Natural killer cell (primary cell): ENCODE measurements around the gene CXCR1. TPM values are rescaled to one million over a fixed set of nuclear protein-coding genes. Genes with fewer than 3 reads are reported as not detected.
"Not testable (repeated sequence)": the region's sequence is repeated elsewhere in the genome, so short reads cannot be mapped to it uniquely, and the experiment has no call there.

Source experiments
- ATAC-seq, 3 donors: fragments of 150-1000 bp in 2 of 3; fragments of 200-7000 bp in 1 of 3; cut with Tn5 transposase; 1 replicate in 1 of 3; 2 replicates in 2 of 3; pipeline ENCODE4 v1.10.0; 2021; ENCODE audit warnings: mild to moderate bottlenecking in 2 of 3, moderate library complexity in 2 of 3
- DNase-seq, 2 donors: peaks; one replicate each; pipeline versions ENCODE4 v3.0.0 to v3.0.0-alpha.2; 2013 to 2021; ENCODE audit warnings: mixed read lengths in 1 of 2
- H3K27ac ChIP-seq: one replicate; pipeline ENCODE4 v1.5.1; 2013; ENCODE audit warnings: mild to moderate bottlenecking, low read length
- H3K27me3 ChIP-seq: one replicate; pipeline ENCODE4 v1.6.1; 2013; ENCODE audit warnings: low read length; ENCODE audit not compliant: control insufficient read depth, insufficient read depth
- H3K36me3 ChIP-seq: one replicate; pipeline ENCODE4 v1.6.1; 2013; ENCODE audit warnings: low read length; ENCODE audit not compliant: control insufficient read depth, insufficient read depth
- H3K4me1 ChIP-seq: one replicate; pipeline ENCODE4 v1.6.1; 2013; ENCODE audit warnings: low read length; ENCODE audit not compliant: control insufficient read depth, insufficient read depth
- H3K4me3 ChIP-seq: one replicate; pipeline ENCODE4 v1.5.1; 2013; ENCODE audit warnings: low read length
- H3K9me3 ChIP-seq: one replicate; pipeline ENCODE4 v1.6.1; 2013; ENCODE audit warnings: low read length; ENCODE audit not compliant: control insufficient read depth, insufficient read depth
- H3K27ac Mint-ChIP-seq, 2 donors: one replicate each; pipeline ENCODE4 v1.8.0; 2022; ENCODE audit warnings: mild to moderate bottlenecking in 2 of 2, mixed read lengths in 2 of 2, moderate library complexity in 1 of 2
- H3K27me3 Mint-ChIP-seq, 2 donors: one replicate each; pipeline ENCODE4 v1.8.0; 2022; ENCODE audit warnings: low read depth in 2 of 2, mixed read lengths in 2 of 2
- H3K36me3 Mint-ChIP-seq: one replicate; pipeline ENCODE4 v1.8.0; 2022; ENCODE audit warnings: mixed read lengths
- H3K4me1 Mint-ChIP-seq, 2 donors: one replicate each; pipeline ENCODE4 v1.8.0; 2022; ENCODE audit warnings: mixed read lengths in 2 of 2
- H3K4me3 Mint-ChIP-seq: one replicate; pipeline ENCODE4 v1.8.0; 2022; ENCODE audit warnings: mild to moderate bottlenecking, moderate library complexity, mixed read lengths
- H3K9me3 Mint-ChIP-seq, 2 donors: one replicate each; pipeline ENCODE4 v1.8.0; 2022; ENCODE audit warnings: mixed read lengths in 2 of 2
- WGBS: methylation state at CpG from one replicate; pipeline ENCODE4 v1.1.7; 2013; ENCODE audit warnings: missing lambda C conversion rate; ENCODE audit not compliant: insufficient coverage; 5-methylcytosine and 5-hydroxymethylcytosine counted together
- intact Hi-C: fragments of 100-400 bp; cut with micrococcal nuclease; formaldehyde crosslinking; loops from one replicate; pipeline ENCODE4 v1.14.2; 2022
- total RNA-seq, 4 donors: library from RNA; stranded (reverse); fragments of 120-200 nt in 1 of 4; gene quantifications; one replicate each; pipeline versions ENCODE4 v1.2.3 to v1.2.4, GENCODE V29; 2013 to 2022
- TF ChIP-seq, protein P1 (sequence below): fragments of 200-600 bp; IDR thresholded peaks from one replicate; pipeline ENCODE4 v1.8.0; 2022; ENCODE audit warnings: antibody characterized with exemption

Gene CXCR1
- total RNA-seq, 3 donors from 2014 or later (not counting 1 experiment from before 2014, with no cell fraction given): 9.1 to 19.2 (median 10.6) TPM

DNA sequence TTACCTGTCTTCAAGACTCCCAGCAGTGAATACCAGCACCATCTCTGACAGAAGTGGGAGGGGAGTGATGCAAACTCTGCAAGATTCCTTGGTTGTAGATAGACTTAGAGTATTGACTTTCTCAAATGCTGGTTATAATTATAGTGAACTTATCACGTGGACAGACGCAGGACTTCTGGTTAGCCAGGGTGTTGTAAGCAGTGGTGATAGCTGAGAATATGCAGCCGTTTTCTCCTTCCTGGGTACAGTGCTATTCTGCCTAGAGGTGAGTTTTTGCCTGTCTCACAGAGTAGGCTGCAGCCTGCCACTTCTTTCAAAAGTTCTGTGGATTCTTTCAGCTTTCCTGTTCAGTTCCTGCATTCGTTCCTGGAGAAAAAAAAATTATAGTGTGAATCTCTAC lies 41.7 kb downstream of the CXCR1 start:
- peak overlapping the region; percentile 61 for H3K27ac ChIP-seq
- H3K27me3 Mint-ChIP-seq: no peaks in the 10 kb centered on the region
- H3K36me3 Mint-ChIP-seq: peaks cover 10% of the 10 kb centered on the region
- no peaks in the 10 kb centered on the region for H3K27me3 ChIP-seq
- 23% methylated on average over 4 of the region's 4 CpGs for WGBS
- peaks cover 54% of the 10 kb centered on the region for H3K4me1 ChIP-seq
- H3K4me1 Mint-ChIP-seq: peaks cover 51 to 53% of the 10 kb centered on the region in 2 donors
- peak overlapping the region; percentile 90 to 93 for H3K27ac Mint-ChIP-seq
- peak; percentile 62 to 86 (median 84) for ATAC-seq
- no peaks in the 10 kb centered on the region for H3K9me3 ChIP-seq
- DNase-seq: no peak
- H3K9me3 Mint-ChIP-seq: peaks cover 2 to 6% of the 10 kb centered on the region in 2 donors
- H3K36me3 ChIP-seq: no peaks in the 10 kb centered on the region
- peak overlapping the region; percentile 3 for H3K4me3 ChIP-seq
- TF ChIP-seq, protein P1, sequence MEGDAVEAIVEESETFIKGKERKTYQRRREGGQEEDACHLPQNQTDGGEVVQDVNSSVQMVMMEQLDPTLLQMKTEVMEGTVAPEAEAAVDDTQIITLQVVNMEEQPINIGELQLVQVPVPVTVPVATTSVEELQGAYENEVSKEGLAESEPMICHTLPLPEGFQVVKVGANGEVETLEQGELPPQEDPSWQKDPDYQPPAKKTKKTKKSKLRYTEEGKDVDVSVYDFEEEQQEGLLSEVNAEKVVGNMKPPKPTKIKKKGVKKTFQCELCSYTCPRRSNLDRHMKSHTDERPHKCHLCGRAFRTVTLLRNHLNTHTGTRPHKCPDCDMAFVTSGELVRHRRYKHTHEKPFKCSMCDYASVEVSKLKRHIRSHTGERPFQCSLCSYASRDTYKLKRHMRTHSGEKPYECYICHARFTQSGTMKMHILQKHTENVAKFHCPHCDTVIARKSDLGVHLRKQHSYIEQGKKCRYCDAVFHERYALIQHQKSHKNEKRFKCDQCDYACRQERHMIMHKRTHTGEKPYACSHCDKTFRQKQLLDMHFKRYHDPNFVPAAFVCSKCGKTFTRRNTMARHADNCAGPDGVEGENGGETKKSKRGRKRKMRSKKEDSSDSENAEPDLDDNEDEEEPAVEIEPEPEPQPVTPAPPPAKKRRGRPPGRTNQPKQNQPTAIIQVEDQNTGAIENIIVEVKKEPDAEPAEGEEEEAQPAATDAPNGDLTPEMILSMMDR: no peak
- H3K4me3 Mint-ChIP-seq: peak overlapping the region; percentile 87
- intact Hi-C loops: loop anchor here (5.0 kb wide), 1 partner anchor 92 kb away; the partner anchor contains the start of gene ARPC2

- no peaks in the 10 kb centered on the region for H3K36me3 ChIP-seq
- intact Hi-C loops: no loop called here
- H3K9me3 ChIP-seq: no peaks in the 10 kb centered on the region
- no peak for DNase-seq
- H3K27ac ChIP-seq: no peak overlapping the region
- no peak for ATAC-seq
- Mint-ChIP-seq H3K27ac (peak overlapping the region; percentile 90 to 93), H3K27me3 (no peaks in the 10 kb centered on the region), H3K36me3 (peaks cover 10% of the 10 kb centered on the region), H3K9me3 (peaks cover 2 to 6% of the 10 kb centered on the region in 2 donors), H3K4me1 (peaks cover 40 to 42% of the 10 kb centered on the region in 2 donors), H3K4me3 (no peak overlapping the region)
- WGBS: 90% methylated on average over 3 of the region's 4 CpGs
- H3K4me3 ChIP-seq: no peak overlapping the region
- TF ChIP-seq, protein P1: no peak
- peaks cover 43% of the 10 kb centered on the region for H3K4me1 ChIP-seq
- no peaks in the 10 kb centered on the region for H3K27me3 ChIP-seq
Measured at GRCh38 chr2:218123986-218124385, 42.8 kb downstream of the CXCR1 start.

- H3K4me3 Mint-ChIP-seq, H3K9me3 Mint-ChIP-seq, H3K27me3 ChIP-seq, intact Hi-C loops, H3K27me3 Mint-ChIP-seq, DNase-seq, ATAC-seq, H3K4me3 ChIP-seq, H3K36me3 ChIP-seq, H3K27ac Mint-ChIP-seq, H3K27ac ChIP-seq, H3K9me3 ChIP-seq, H3K36me3 Mint-ChIP-seq: not testable (repeated sequence)
- peaks cover 23 to 25% of the 10 kb centered on the region in 2 donors for H3K4me1 Mint-ChIP-seq
- peaks cover 30% of the 10 kb centered on the region for H3K4me1 ChIP-seq
Measured at GRCh38 chr2:218122286-218122685, 44.5 kb downstream of the CXCR1 start.

DNA sequence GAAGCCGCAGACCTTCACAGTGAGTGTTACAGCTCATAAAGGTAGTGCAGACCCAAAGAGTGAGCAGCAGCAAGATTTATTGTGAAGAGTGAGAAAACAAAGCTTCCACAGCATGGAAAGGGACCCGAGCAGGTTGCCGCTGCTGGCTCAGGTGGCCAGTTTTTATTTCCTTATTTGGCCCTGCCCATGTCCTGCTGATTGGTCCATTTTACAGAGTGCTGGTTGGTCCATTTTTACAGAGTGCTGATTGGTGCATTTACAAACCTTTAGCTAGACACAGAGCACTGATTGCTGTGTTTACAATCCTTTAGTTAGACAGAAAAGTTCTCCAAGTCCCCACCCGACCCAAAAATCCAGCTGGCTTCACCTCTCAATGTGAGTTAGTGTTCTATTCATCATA lies 45.0 kb downstream of the CXCR1 start:
- H3K27ac Mint-ChIP-seq, H3K36me3 Mint-ChIP-seq, H3K27me3 ChIP-seq, H3K4me3 Mint-ChIP-seq, H3K9me3 Mint-ChIP-seq, H3K9me3 ChIP-seq, H3K36me3 ChIP-seq, ATAC-seq, H3K27me3 Mint-ChIP-seq, H3K4me3 ChIP-seq, intact Hi-C loops, H3K27ac ChIP-seq, DNase-seq: not testable (repeated sequence)
- peaks cover 21 to 23% of the 10 kb centered on the region in 2 donors for H3K4me1 Mint-ChIP-seq
- WGBS: 91% methylated on average over 3 of the region's 4 CpGs
- peaks cover 25% of the 10 kb centered on the region for H3K4me1 ChIP-seq

Other genes with a start within 250 kb of the CXCR1 start
- gene TNS1, start 164.0 kb downstream of the CXCR1 start, total RNA-seq: 1 to 10 TPM; 1.1 to 3.0 (median 2.1) TPM
- 1 to 10 TPM in 2 of 3 donors, under 1 TPM in 1; 0.82 to 3.1 (median 1.8) TPM for gene RUFY4, start 97.7 kb downstream of the CXCR1 start, total RNA-seq
- gene CXCR2, start 40.9 kb downstream of the CXCR1 start, total RNA-seq: 10 to 100 TPM; 24.3 to 35.3 (median 25.8) TPM
- gene ARPC2, start 50.2 kb upstream of the CXCR1 start, total RNA-seq: 100 to 1,000 TPM; 824 to 880 (median 830) TPM
- 1 to 10 TPM; 1.4 to 3.3 (median 2.6) TPM for gene GPBAR1, start 94.1 kb upstream of the CXCR1 start, total RNA-seq
- gene AAMP, start 103.2 kb upstream of the CXCR1 start, total RNA-seq: 10 to 100 TPM; 52.5 to 61.6 (median 60.0) TPM
- 10 to 100 TPM; 18.8 to 21.3 (median 18.9) TPM for gene PNKD, start 103.6 kb upstream of the CXCR1 start, total RNA-seq
- gene TMBIM1, start 125.5 kb upstream of the CXCR1 start, total RNA-seq: 100 to 1,000 TPM in 1 of 3 donors, 10 to 100 TPM in 2; 84.9 to 107 (median 95.1) TPM
- gene CATIP, start 189.9 kb upstream of the CXCR1 start, total RNA-seq: under 1 TPM in 1 of 3 donors, not detected in 2; 0.26 TPM
- 10 to 100 TPM; 17.9 to 53.5 (median 35.5) TPM for gene SLC11A1, start 215.3 kb upstream of the CXCR1 start, total RNA-seq
- gene CTDSP1, start 232.9 kb upstream of the CXCR1 start, total RNA-seq: 100 to 1,000 TPM; 223 to 273 (median 228) TPM